ENCODE data around the gene ATAD1. TPM values are rescaled to one million over a fixed set of nuclear protein-coding genes. Genes with fewer than 3 reads are reported as not detected.

Gene ATAD1
- total RNA-seq, 1 experiment from 2014 or later = 48.8 TPM

- Mint-ChIP-seq H3K9me3 (ENCODE audit: unreplicated experiment) (no peaks in the 10 kb centered on the region), H3K4me3 (ENCODE audit: unreplicated experiment) (no peak overlapping the region), H3K36me3 (ENCODE audit: insufficient read depth, unreplicated experiment) (peaks cover 34% of the 10 kb centered on the region), H3K4me1 (ENCODE audit: low read depth, unreplicated experiment) (no peaks in the 10 kb centered on the region), H3K27ac (ENCODE audit: unreplicated experiment) (no peak overlapping the region), H3K27me3 (ENCODE audit: insufficient read depth, unreplicated experiment) (no peaks in the 10 kb centered on the region)
- Histone ChIP-seq H3K4me1 (no peaks in the 10 kb centered on the region), H3K27me3 (replicated peaks; ENCODE audit: control insufficient read depth, insufficient read depth, low read length) (no peaks in the 10 kb centered on the region), H3K4me3 (ENCODE audit: low read depth, low read length) (no peak overlapping the region), H3K9me3 (no peaks in the 10 kb centered on the region), H3K36me3 (ENCODE audit: control insufficient read depth, insufficient read depth, low read length) (no peaks in the 10 kb centered on the region; the same call in 1 of the 2 replicates)
- POLR2A ChIA-PET = no interaction called here
- no TSS peak for BruUV-seq (replicated peaks)
- intact Hi-C loops (cut with micrococcal nuclease; ENCODE audit: unreplicated experiment) = no loop called here
- CTCF ChIA-PET = no interaction called here
- DNase-seq = no peak
- no peak for TF ChIP-seq CTCF (IDR thresholded peaks at IDR 0.05; ENCODE audit: insufficient read depth in 1 of 2, low read depth in 1 of 2, low read length in 1 of 2, severe bottlenecking in 1 of 2, unreplicated experiment in 1 of 2)
These were observed 36.5 kb downstream of the ATAD1 start for GRCh38 chr10:87781545-87781944.

GRCh38 chr10:87776328-87776727, 41.7 kb downstream of the ATAD1 start:
- POLR2A ChIA-PET = no interaction called here
- intact Hi-C loops (cut with micrococcal nuclease; ENCODE audit: unreplicated experiment) = no loop called here
- Mint-ChIP-seq H3K4me3 (ENCODE audit: unreplicated experiment) (no peak overlapping the region), H3K9me3 (ENCODE audit: unreplicated experiment) (no peaks in the 10 kb centered on the region), H3K27ac (ENCODE audit: unreplicated experiment) (no peak overlapping the region), H3K27me3 (ENCODE audit: insufficient read depth, unreplicated experiment) (no peaks in the 10 kb centered on the region), H3K36me3 (ENCODE audit: insufficient read depth, unreplicated experiment) (peaks cover 17% of the 10 kb centered on the region), H3K4me1 (ENCODE audit: low read depth, unreplicated experiment) (no peaks in the 10 kb centered on the region)
- no peaks in the 10 kb centered on the region for H3K27me3 ChIP-seq (replicated peaks; ENCODE audit: control insufficient read depth, insufficient read depth, low read length)
- H3K9me3 ChIP-seq = no peaks in the 10 kb centered on the region
- no peaks in the 10 kb centered on the region; the same call in 1 of the 2 replicates for H3K36me3 ChIP-seq (ENCODE audit: control insufficient read depth, insufficient read depth, low read length)
- CTCF ChIA-PET = no interaction called here
- no peak overlapping the region for H3K4me3 ChIP-seq (ENCODE audit: low read depth, low read length)
- no peak for TF ChIP-seq CTCF (IDR thresholded peaks at IDR 0.05; ENCODE audit: insufficient read depth in 1 of 2, low read depth in 1 of 2, low read length in 1 of 2, severe bottlenecking in 1 of 2, unreplicated experiment in 1 of 2)
- peaks cover 5% of the 10 kb centered on the region for H3K4me1 ChIP-seq
- DNase-seq = no peak
- no TSS peak for BruUV-seq (replicated peaks)

DNA sequence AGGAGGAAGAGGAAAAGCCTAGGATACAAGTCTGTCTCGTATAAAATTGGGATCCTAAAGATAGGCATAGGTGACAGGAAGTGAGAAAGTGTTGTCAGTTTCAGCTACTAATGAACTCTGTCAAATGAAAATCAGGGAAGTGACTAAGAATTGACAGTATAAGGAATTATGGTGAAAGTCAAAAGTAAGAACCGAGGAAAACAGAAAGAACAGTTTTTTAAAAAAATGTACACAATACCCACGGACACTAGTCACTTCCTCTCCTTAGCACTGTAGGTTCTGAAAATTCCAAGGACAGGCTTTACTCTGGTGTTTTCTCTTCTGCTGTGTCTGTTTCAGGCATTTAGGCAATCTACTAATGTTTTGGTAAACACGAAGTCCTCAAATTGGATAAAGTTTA, 42.3 kb downstream of the ATAD1 start:
- H3K4me1 Mint-ChIP-seq (ENCODE audit: low read depth, unreplicated experiment) = no peaks in the 10 kb centered on the region
- no peak for TF ChIP-seq CTCF (IDR thresholded peaks at IDR 0.05; ENCODE audit: insufficient read depth in 1 of 2, low read depth in 1 of 2, low read length in 1 of 2, severe bottlenecking in 1 of 2, unreplicated experiment in 1 of 2)
- POLR2A ChIA-PET = no interaction called here

More for the DNA sequence above, 42.3 kb downstream of the ATAD1 start:
- no peaks in the 10 kb centered on the region for H3K9me3 ChIP-seq
- Mint-ChIP-seq H3K27me3 (ENCODE audit: insufficient read depth, unreplicated experiment) (no peaks in the 10 kb centered on the region), H3K27ac (ENCODE audit: unreplicated experiment) (no peak overlapping the region), H3K36me3 (ENCODE audit: insufficient read depth, unreplicated experiment) (peaks cover 11% of the 10 kb centered on the region), H3K4me3 (ENCODE audit: unreplicated experiment) (no peak overlapping the region), H3K9me3 (ENCODE audit: unreplicated experiment) (no peaks in the 10 kb centered on the region)
- H3K4me3 ChIP-seq (ENCODE audit: low read depth, low read length) = no peak overlapping the region
- H3K36me3 ChIP-seq (ENCODE audit: control insufficient read depth, insufficient read depth, low read length) = no peaks in the 10 kb centered on the region; the same call in 1 of the 2 replicates
- CTCF ChIA-PET = no interaction called here
- BruUV-seq (replicated peaks) = no TSS peak
- no peaks in the 10 kb centered on the region for H3K27me3 ChIP-seq (replicated peaks; ENCODE audit: control insufficient read depth, insufficient read depth, low read length)
- H3K4me1 ChIP-seq = peaks cover 11% of the 10 kb centered on the region
- DNase-seq = no peak
- intact Hi-C loops (cut with micrococcal nuclease; ENCODE audit: unreplicated experiment) = no loop called here
